ENCODE data around the gene HEXIM2. TPM values are rescaled to one million over a fixed set of nuclear protein-coding genes. Genes with fewer than 3 reads are reported as not detected.
"Not testable (repeated sequence)": the region's sequence is repeated elsewhere in the genome, so short reads cannot be mapped to it uniquely, and the experiment has no call there.

HEXIM2 gene
- 2.6 and 3.1 TPM in 2 replicates for total RNA-seq

GRCh38 chr17:45161288-45162024 is at the start of gene HEXIM2:
HEXIM2 (plus strand) TSS chr17:45161875; CDS start chr17:45162794, 919 bp downstream.
- DNase-seq (ENCODE audit: low read depth in 2 of 2), result peak; percentile 100

- DNase-seq (ENCODE audit: low read depth in 2 of 2), result no peak
Observed at GRCh38 chr17:45112559-45113423, 48.9 kb upstream of the HEXIM2 start.

GRCh38 chr17:45113424-45113754 is 48.3 kb upstream of the HEXIM2 start:
- no peak for DNase-seq (ENCODE audit: low read depth in 2 of 2)

- DNase-seq (ENCODE audit: low read depth in 2 of 2), result no peak
Observed at GRCh38 chr17:45114117-45114932, 47.4 kb upstream of the HEXIM2 start.

- no peak for DNase-seq (ENCODE audit: low read depth in 2 of 2)
Observed at GRCh38 chr17:45115015-45115625, 46.6 kb upstream of the HEXIM2 start.

- no peak for DNase-seq (ENCODE audit: low read depth in 2 of 2)
Observed at GRCh38 chr17:45115871-45116270, 45.8 kb upstream of the HEXIM2 start.

GRCh38 chr17:45116434-45117016 is 45.1 kb upstream of the HEXIM2 start:
- no peak for DNase-seq (ENCODE audit: low read depth in 2 of 2)

- no peak for DNase-seq (ENCODE audit: low read depth in 2 of 2)
Observed at GRCh38 chr17:45117334-45117733, 44.3 kb upstream of the HEXIM2 start.

GRCh38 chr17:45117848-45118646 is 43.6 kb upstream of the HEXIM2 start:
- DNase-seq (ENCODE audit: low read depth in 2 of 2), result no peak

- DNase-seq (ENCODE audit: low read depth in 2 of 2), result no peak
Observed at GRCh38 chr17:45118691-45119090, 43.0 kb upstream of the HEXIM2 start.

- DNase-seq (ENCODE audit: low read depth in 2 of 2), result no peak
Observed at GRCh38 chr17:45119964-45120363, 41.7 kb upstream of the HEXIM2 start.

GRCh38 chr17:45120558-45120957 is 41.1 kb upstream of the HEXIM2 start:
- no peak for DNase-seq (ENCODE audit: low read depth in 2 of 2)

- DNase-seq (ENCODE audit: low read depth in 2 of 2), result no peak
Observed at GRCh38 chr17:45121055-45121454, 40.6 kb upstream of the HEXIM2 start.

- DNase-seq (ENCODE audit: low read depth in 2 of 2), result no peak
Observed at GRCh38 chr17:45123076-45123770, 38.5 kb upstream of the HEXIM2 start.

GRCh38 chr17:45123930-45124796 is 37.5 kb upstream of the HEXIM2 start:
- peak; percentile 90 to 93 for DNase-seq (ENCODE audit: low read depth in 2 of 2)

GRCh38 chr17:45124797-45125122 is 36.9 kb upstream of the HEXIM2 start:
- not testable (repeated sequence) for DNase-seq (ENCODE audit: low read depth in 2 of 2)

- no peak for DNase-seq (ENCODE audit: low read depth in 2 of 2)
Observed at GRCh38 chr17:45125509-45125908, 36.2 kb upstream of the HEXIM2 start.

GRCh38 chr17:45127207-45127547 is 34.5 kb upstream of the HEXIM2 start:
- no peak for DNase-seq (ENCODE audit: low read depth in 2 of 2)

Measured in lung microvascular endothelial cell (primary cell).